Activated CD8-positive, alpha-beta T cell treated with anti-CD3 and anti-CD28 coated beads for 36 hours (primary cell): Measurements from ENCODE around the gene MARCHF6. TPM values are rescaled to one million over a fixed set of nuclear protein-coding genes. Genes with fewer than 3 reads are reported as not detected.

Experiments used
- ATAC-seq: fragments of 200-7000 bp; cut with Tn5 transposase; one replicate; pipeline ENCODE4 v1.10.0; 2021; ENCODE audit warnings: mild to moderate bottlenecking, moderate library complexity
- CTCF ChIA-PET: fragments of 350-600 bp; sonication (Branson Sonifier 250); formaldehyde crosslinking; loops from one replicate; lab custom pipeline; 2021; ENCODE audit warnings: antibody characterized with exemption; lab: Charles Lee
- POLR2A ChIA-PET: fragments of 350-600 bp; sonication (Branson Sonifier 250); formaldehyde crosslinking; loops from one replicate; lab custom pipeline; 2021; ENCODE audit warnings: antibody characterized with exemption; lab: Charles Lee
- DNase-seq: peaks from one replicate; pipeline ENCODE4 v3.0.0-alpha.2; 2020
- H3K27ac Mint-ChIP-seq: one replicate; pipeline ENCODE4 v1.8.0; 2021; ENCODE audit warnings: mild to moderate bottlenecking, mixed read lengths
- H3K27me3 Mint-ChIP-seq: one replicate; pipeline ENCODE4 v1.8.0; 2021; ENCODE audit warnings: mixed read lengths
- H3K36me3 Mint-ChIP-seq: one replicate; pipeline ENCODE4 v1.8.0; 2021; ENCODE audit warnings: low read depth, mixed read lengths
- H3K4me1 Mint-ChIP-seq: one replicate; pipeline ENCODE4 v1.8.0; 2021; ENCODE audit warnings: low read depth, mixed read lengths
- H3K4me3 Mint-ChIP-seq: one replicate; pipeline ENCODE4 v1.8.0; 2021; ENCODE audit warnings: mild to moderate bottlenecking, moderate library complexity, mixed read lengths
- H3K9me3 Mint-ChIP-seq: one replicate; pipeline ENCODE4 v1.8.0; 2021; ENCODE audit warnings: mixed read lengths
- intact Hi-C: fragments of 100-400 bp; cut with micrococcal nuclease; formaldehyde crosslinking; loops from one replicate; pipeline ENCODE4 v1.10.0; 2022
- total RNA-seq, 2 experiments: library from RNA; stranded (reverse); gene quantifications; one replicate each; pipeline ENCODE4 v1.2.3, GENCODE V29; 2021
- TF ChIP-seq, protein P1 (sequence below): fragments of 200-600 bp; IDR thresholded peaks from one replicate; pipeline ENCODE4 v1.8.0; 2022; ENCODE audit warnings: antibody characterized with exemption, mild to moderate bottlenecking

Gene MARCHF6
- total RNA-seq, 2 experiments from 2014 or later = 92.8 to 95.6 TPM

GRCh38 chr5:10319202-10319851 is 34.2 kb upstream of the MARCHF6 start:
- TF ChIP-seq, protein P1, sequence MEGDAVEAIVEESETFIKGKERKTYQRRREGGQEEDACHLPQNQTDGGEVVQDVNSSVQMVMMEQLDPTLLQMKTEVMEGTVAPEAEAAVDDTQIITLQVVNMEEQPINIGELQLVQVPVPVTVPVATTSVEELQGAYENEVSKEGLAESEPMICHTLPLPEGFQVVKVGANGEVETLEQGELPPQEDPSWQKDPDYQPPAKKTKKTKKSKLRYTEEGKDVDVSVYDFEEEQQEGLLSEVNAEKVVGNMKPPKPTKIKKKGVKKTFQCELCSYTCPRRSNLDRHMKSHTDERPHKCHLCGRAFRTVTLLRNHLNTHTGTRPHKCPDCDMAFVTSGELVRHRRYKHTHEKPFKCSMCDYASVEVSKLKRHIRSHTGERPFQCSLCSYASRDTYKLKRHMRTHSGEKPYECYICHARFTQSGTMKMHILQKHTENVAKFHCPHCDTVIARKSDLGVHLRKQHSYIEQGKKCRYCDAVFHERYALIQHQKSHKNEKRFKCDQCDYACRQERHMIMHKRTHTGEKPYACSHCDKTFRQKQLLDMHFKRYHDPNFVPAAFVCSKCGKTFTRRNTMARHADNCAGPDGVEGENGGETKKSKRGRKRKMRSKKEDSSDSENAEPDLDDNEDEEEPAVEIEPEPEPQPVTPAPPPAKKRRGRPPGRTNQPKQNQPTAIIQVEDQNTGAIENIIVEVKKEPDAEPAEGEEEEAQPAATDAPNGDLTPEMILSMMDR = no peak
- H3K27ac Mint-ChIP-seq = no peak overlapping the region
- ATAC-seq = no peak

DNA sequence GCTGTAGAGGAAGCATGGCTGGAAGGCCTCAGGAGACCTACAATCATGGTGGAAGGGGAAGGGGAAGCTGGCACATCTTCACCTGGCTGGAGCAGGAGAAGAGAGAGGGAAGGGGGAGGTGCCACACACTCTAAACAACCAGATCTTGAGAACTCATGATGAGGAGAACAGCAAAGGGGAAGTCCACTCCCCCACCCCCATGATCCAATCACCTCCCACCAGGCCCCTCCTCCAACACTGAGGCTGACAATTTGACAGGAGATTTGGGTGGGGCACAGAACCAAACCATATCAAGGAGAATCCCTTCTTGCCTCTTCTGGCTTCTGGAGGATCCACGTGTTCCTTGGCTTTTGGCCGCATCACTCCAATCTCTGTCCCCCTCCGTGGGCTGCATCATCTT is 32.7 kb upstream of the MARCHF6 start:
- no peak for ATAC-seq
- TF ChIP-seq, protein P1 = no peak

More at GRCh38 chr5:10319202-10319851, 34.2 kb upstream of the MARCHF6 start:
- no peaks in the 10 kb centered on the region for H3K4me1 Mint-ChIP-seq
- no peaks in the 10 kb centered on the region for H3K27me3 Mint-ChIP-seq
- ChIA-PET CTCF (no interaction called here), POLR2A (no interaction called here)
- H3K9me3 Mint-ChIP-seq = no peaks in the 10 kb centered on the region
- no peak overlapping the region for H3K4me3 Mint-ChIP-seq
- DNase-seq = no peak
- no peaks in the 10 kb centered on the region for H3K36me3 Mint-ChIP-seq
- intact Hi-C loops = no loop called here

DNA sequence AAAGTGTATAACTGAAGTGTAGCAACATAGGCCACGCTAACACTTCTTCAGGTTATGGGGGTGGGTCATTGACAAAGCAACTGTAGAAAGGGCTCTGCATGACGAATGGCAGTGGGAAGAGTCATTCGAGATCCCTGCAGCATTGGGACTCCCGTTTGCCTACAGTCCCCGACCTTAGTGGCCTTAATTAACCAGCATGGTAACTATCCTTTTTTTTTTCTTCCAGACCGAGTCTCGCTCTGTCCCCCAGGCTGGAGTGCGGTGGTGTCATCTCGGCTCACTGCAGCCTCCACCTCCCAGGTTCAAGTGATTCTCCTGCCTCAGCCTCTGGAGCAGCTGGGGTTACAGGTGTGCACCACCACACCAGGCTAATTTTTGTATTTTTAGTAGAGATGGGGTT is 31.6 kb upstream of the MARCHF6 start:
- TF ChIP-seq, protein P1 = no peak
- H3K4me1 Mint-ChIP-seq = no peaks in the 10 kb centered on the region
- no peak overlapping the region for H3K27ac Mint-ChIP-seq
- POLR2A ChIA-PET = no interaction called here
- no peaks in the 10 kb centered on the region for H3K27me3 Mint-ChIP-seq
- CTCF ChIA-PET = no interaction called here
- no peak overlapping the region for H3K4me3 Mint-ChIP-seq
- DNase-seq = no peak
- H3K9me3 Mint-ChIP-seq = no peaks in the 10 kb centered on the region
- no peak for ATAC-seq
- intact Hi-C loops = no loop called here
- no peaks in the 10 kb centered on the region for H3K36me3 Mint-ChIP-seq

More for the DNA sequence above, 32.7 kb upstream of the MARCHF6 start:
- intact Hi-C loops = no loop called here
- no peak for DNase-seq
- H3K36me3 Mint-ChIP-seq = no peaks in the 10 kb centered on the region
- H3K9me3 Mint-ChIP-seq = no peaks in the 10 kb centered on the region
- no peak overlapping the region for H3K4me3 Mint-ChIP-seq
- no peaks in the 10 kb centered on the region for H3K27me3 Mint-ChIP-seq
- no peaks in the 10 kb centered on the region for H3K4me1 Mint-ChIP-seq
- ChIA-PET POLR2A (no interaction called here), CTCF (interaction anchor here (0.7 kb wide), 1 partner anchor 119 kb away, joined by 3 read pairs; no protein-coding TSS in a partner anchor)
- no peak overlapping the region for H3K27ac Mint-ChIP-seq

DNA sequence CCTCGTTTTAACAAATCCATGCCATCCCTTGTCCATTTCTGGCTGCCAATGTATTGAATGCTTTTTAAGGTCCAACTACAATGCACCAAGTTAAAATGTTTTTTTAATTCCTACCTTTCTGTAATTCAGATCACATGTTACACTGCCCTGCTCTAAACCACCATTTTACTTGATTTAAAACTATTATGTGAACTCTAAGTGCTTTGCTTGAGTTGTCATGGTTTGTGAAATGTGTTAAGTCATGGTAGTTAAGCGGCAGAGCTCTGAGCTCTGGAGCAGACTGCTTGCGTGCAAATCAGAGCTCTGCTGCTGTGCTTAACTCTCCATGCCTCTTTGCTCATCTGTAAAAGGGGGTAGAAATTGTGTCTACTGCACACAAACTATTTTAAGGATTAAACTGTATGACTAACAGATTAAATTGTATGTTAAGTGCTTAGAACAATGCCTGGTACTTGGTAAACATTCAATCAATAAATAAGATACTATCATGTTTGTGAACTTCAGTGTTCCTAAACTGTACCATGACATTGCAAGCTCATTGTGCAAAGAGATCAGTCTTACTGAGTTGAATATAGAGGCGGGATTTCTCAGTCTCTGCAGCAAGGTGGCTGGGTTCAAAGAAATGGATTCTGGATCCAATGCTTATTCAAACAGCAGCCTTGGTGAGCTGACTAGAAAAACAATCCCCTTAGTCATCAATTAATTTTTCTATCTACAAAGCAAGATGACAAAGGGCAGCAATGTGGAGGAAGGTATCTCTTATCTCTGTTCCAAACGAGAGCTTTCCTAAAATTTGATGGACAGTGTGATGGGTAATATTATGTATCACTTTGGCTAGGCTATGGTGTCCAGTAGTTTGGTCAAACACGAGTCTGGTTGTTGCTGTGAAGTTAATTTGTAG is 29.7 kb upstream of the MARCHF6 start:
- Mint-ChIP-seq H3K4me3 (no peak overlapping the region), H3K9me3 (no peaks in the 10 kb centered on the region), H3K27ac (no peak overlapping the region), H3K27me3 (no peaks in the 10 kb centered on the region), H3K4me1 (no peaks in the 10 kb centered on the region), H3K36me3 (no peaks in the 10 kb centered on the region)
- no peak for DNase-seq
- no peak for ATAC-seq
- TF ChIP-seq, protein P1 = no peak
- POLR2A ChIA-PET = interaction anchor here (0.8 kb wide), 1 partner anchor 235 kb away, joined by 3 read pairs; no protein-coding TSS in a partner anchor
- CTCF ChIA-PET = no interaction called here
- intact Hi-C loops = loop anchor here (1.0 kb wide), 1 partner anchor 12 kb away; no protein-coding TSS in a partner anchor
